Loucy (cell line): Measurements from ENCODE around the gene ENTPD8.

Experiments
- H2AFZ ChIP-seq: fragments of 200-600 bp; sonication (generic); 2 replicates; pipeline ENCODE4 v1.6.0; 2016; ENCODE audit warnings: antibody characterized with exemption, mild to moderate bottlenecking, low read length, moderate library complexity
- H3F3A ChIP-seq: fragments of 200-600 bp; 2 replicates; pipeline ENCODE4 v1.6.0; 2016; ENCODE audit warnings: antibody characterized with exemption, low read depth, mild to moderate bottlenecking
- H3K27me3 ChIP-seq: fragments of 200-600 bp; sonication (generic); 2 replicates; pipeline ENCODE4 v1.6.1; 2014; ENCODE audit warnings: low read length, mild to moderate bottlenecking; ENCODE audit not compliant: insufficient read depth, poor library complexity, severe bottlenecking
- H3K36me3 ChIP-seq: fragments of 200-600 bp; sonication (generic); 2 replicates; pipeline ENCODE4 v1.6.1; 2016; ENCODE audit warnings: low read length; ENCODE audit not compliant: insufficient read depth
- H3K4me1 ChIP-seq: fragments of 200-600 bp; sonication (generic); 2 replicates; pipeline ENCODE4 v1.5.1; 2014; ENCODE audit warnings: low read length, mild to moderate bottlenecking; ENCODE audit not compliant: insufficient read depth, poor library complexity, severe bottlenecking
- H3K4me2 ChIP-seq: fragments of 200-600 bp; sonication (generic); 2 replicates; pipeline ENCODE4 v1.6.0; 2014; ENCODE audit warnings: antibody characterized with exemption, low read length, low read depth, mild to moderate bottlenecking; ENCODE audit not compliant: poor library complexity, severe bottlenecking
- H3K4me3 ChIP-seq: fragments of 200-600 bp; sonication (generic); 2 replicates; pipeline ENCODE4 v1.5.1; 2014; ENCODE audit warnings: low read length, mild to moderate bottlenecking, mixed read lengths; ENCODE audit not compliant: poor library complexity, severe bottlenecking
- H3K79me2 ChIP-seq: fragments of 200-600 bp; sonication (generic); 2 replicates; pipeline ENCODE4 v1.6.1; 2014; ENCODE audit warnings: low read length; ENCODE audit not compliant: insufficient read depth
- H3K9ac ChIP-seq: fragments of 200-600 bp; sonication (generic); 2 replicates; pipeline ENCODE4 v1.6.0; 2014; ENCODE audit warnings: mild to moderate bottlenecking, low read depth, low read length, moderate library complexity; ENCODE audit not compliant: poor library complexity, severe bottlenecking
- H3K9me2 ChIP-seq: fragments of 200-600 bp; sonication (generic); replicated peaks from 2 replicates; pipeline ENCODE4 v1.6.1; 2016; ENCODE audit warnings: low read depth, low read length, mixed read lengths
- H3K9me3 ChIP-seq: fragments of 200-600 bp; sonication (generic); 2 replicates; pipeline ENCODE4 v1.6.1; 2014; ENCODE audit warnings: mild to moderate bottlenecking, antibody characterized with exemption, low read length, low read depth; ENCODE audit not compliant: insufficient read depth
- H4K20me1 ChIP-seq: fragments of 200-600 bp; sonication (generic); 2 replicates; pipeline ENCODE4 v1.6.0; 2014; ENCODE audit warnings: antibody characterized with exemption, low read length, mild to moderate bottlenecking; ENCODE audit not compliant: insufficient read depth, poor library complexity, severe bottlenecking
- CTCF ChIP-seq: fragments of 200-600 bp; sonication (generic); conservative IDR thresholded peaks from 2 replicates; pipeline ENCODE4 v1.5.1; 2014; ENCODE audit warnings: mild to moderate bottlenecking, antibody characterized with exemption, low read length
- EZH2phosphoT487 ChIP-seq: fragments of 200-600 bp; IDR thresholded peaks from 2 replicates; pipeline ENCODE4 v1.6.1; 2018; ENCODE audit warnings: antibody characterized with exemption, mild to moderate bottlenecking, moderate library complexity, borderline replicate concordance

Gene ENTPD8

DNA sequence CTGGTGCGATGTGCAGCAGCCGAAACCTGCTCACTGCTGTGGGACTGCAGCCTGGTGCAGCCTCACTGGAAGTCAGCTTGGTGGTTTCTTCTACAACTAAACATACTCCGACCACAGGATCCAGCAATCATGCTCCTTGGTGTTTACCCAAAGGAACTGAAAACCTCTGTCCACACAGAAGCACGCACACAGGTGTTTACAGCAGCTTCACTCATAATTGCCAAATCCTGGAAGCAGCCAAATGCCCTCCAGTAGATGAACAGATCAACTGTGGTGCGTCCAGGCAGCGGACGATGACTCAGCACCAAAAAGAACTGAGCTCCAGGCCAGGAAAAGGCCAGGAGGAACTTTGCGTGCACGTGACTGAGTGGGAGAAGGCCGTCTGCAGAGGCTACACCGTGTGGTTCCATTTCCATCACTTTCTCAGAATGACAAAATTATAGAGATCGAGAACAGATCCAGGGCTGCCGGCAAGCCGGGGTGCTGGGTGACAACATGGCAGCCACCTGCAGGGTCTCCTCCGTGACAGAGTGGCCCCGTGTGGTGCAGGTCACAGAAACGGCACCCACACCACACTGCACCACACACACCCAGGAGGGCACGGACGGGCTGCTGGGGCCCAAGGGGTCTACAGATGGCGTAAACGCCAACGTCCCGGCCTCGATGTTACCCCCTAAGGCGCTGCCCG lies 41.1 kb upstream of the ENTPD8 start:
- Histone ChIP-seq H3K36me3 (no peaks in the 10 kb centered on the region), H3K79me2 (no peaks in the 10 kb centered on the region), H4K20me1 (no peaks in the 10 kb centered on the region), H3F3A (no peaks in the 10 kb centered on the region), H3K4me3 (no peak overlapping the region), H3K9me3 (no peaks in the 10 kb centered on the region), H3K9me2 (no peaks in the 10 kb centered on the region), H2AFZ (no peak overlapping the region), H3K4me1 (no peaks in the 10 kb centered on the region), H3K4me2 (no peak overlapping the region), H3K27me3 (no peaks in the 10 kb centered on the region), H3K9ac (no peak overlapping the region)
- TF ChIP-seq CTCF: no peak
- no peak for TF ChIP-seq EZH2phosphoT487

DNA sequence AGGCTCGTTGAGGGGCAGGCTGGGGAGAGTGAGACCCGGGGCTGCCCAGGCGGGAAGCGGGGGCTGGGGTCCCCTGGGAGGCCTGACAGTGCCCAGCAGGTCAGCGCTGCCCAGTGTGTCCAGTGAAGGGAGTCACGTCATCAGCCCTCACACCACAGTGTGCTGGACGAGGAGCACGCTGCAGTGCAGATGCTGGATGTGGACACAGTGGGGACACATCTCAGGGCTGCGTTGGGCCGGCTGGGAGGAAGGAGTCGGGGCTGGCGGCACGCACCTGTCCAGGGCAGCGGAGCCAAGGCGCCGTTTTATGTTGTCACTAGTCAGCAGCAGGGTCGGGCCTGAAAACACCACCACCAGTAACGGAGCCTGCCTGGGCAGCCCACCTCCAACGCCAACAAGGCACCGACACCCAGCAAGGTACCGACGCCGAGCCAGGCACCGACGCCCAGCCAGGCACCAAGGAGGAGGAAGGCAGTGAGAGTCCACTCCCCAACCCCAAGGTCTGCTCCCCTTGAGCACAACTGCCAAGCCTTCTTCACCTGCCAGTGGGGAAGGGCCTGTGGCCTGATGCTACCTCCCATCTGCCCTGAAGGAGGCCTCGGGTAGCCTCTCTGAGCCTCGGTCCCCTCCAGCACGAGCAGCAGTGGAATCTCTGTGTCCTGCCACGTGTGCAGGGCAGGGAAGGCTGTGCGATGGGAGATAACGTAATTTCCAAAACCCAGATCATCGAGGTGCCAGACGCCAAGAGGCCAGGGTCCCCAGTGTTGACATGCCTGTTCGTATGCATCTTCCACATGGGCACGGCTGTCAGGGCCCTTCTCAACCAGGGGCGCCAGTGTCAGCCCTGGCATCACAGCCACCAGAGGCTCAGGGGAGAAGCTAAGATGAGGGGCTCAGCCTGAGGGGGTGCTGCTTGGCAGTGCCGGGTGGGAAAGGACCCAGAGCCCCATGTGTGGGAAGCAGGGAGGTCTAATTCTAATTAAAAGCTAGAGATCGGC lies 39.8 kb upstream of the ENTPD8 start:
- no peak overlapping the region for H2AFZ ChIP-seq

More for the DNA sequence above, 39.8 kb upstream of the ENTPD8 start:
- Histone ChIP-seq H3K4me2 (no peak overlapping the region), H3K9ac (no peak overlapping the region), H3K27me3 (no peaks in the 10 kb centered on the region), H4K20me1 (no peaks in the 10 kb centered on the region), H3K9me3 (peaks cover 9% of the 10 kb centered on the region; the same call in 1 of the 2 replicates), H3K4me1 (no peaks in the 10 kb centered on the region), H3K4me3 (no peak overlapping the region), H3K36me3 (no peaks in the 10 kb centered on the region), H3F3A (no peaks in the 10 kb centered on the region), H3K79me2 (no peaks in the 10 kb centered on the region), H3K9me2 (no peaks in the 10 kb centered on the region)
- TF ChIP-seq EZH2phosphoT487: no peak
- no peak for TF ChIP-seq CTCF
